K562 (cell line): ENCODE results near the gene PCNX3. TPM values are rescaled to one million over a fixed set of nuclear protein-coding genes. Genes with fewer than 3 reads are reported as not detected.

Source experiments
- BRF1 ChIP-seq: IDR thresholded peaks from 3 replicates; pipeline ENCODE4 v1.6.1; 2011; ENCODE audit warnings: borderline replicate concordance, mild to moderate bottlenecking; ENCODE audit not compliant: insufficient read length; ENCODE audit errors: extremely low read depth
- CBFA2T3 ChIP-seq: fragments of 450-650 bp; IDR thresholded peaks from 2 replicates; pipeline ENCODE4 v1.6.1; 2017
- CEBPB ChIP-seq: fragments of 450-650 bp; IDR thresholded peaks from 2 replicates; pipeline ENCODE4 v1.6.1; 2016; ENCODE audit warnings: missing genetic modification characterization, missing compliant biosample characterization
- ILK ChIP-seq: fragments of 450-650 bp; IDR thresholded peaks from 2 replicates; pipeline ENCODE4 v1.6.1; 2016; ENCODE audit warnings: missing genetic modification characterization, low read depth, mild to moderate bottlenecking, missing compliant biosample characterization, moderate library complexity, borderline replicate concordance
- MAZ ChIP-seq, 2 experiments: fragments of 450-650 bp in 1 of 2; sonication (generic) in 1 of 2; formaldehyde crosslinking; IDR thresholded peaks in 1 of 2; conservative IDR thresholded peaks in 1 of 2; 2 replicates each; pipeline versions ENCODE4 v1.4.0 to v1.5.0; 2020; ENCODE audit warnings: mild to moderate bottlenecking in 1 of 2, missing genetic modification reagents in 1 of 2
- MXD1 ChIP-seq: fragments of 250-450 bp; sonication (Bioruptor Pico); IDR thresholded peaks from 2 replicates; pipeline ENCODE4 v1.8.0; 2021; ENCODE audit warnings: borderline replicate concordance, mild to moderate bottlenecking, moderate library complexity; ENCODE audit not compliant: poor library complexity, severe bottlenecking
- NR1H2 ChIP-seq: sonication (generic); formaldehyde crosslinking; IDR thresholded peaks from 2 replicates; pipeline ENCODE4 v1.4.0; 2020; ENCODE audit warnings: mild to moderate bottlenecking, missing genetic modification reagents
- NUFIP1 ChIP-seq: fragments of 450-650 bp; IDR thresholded peaks from 2 replicates; pipeline ENCODE4 v1.6.1; 2018; ENCODE audit not compliant: partially characterized antibody
- SIN3B ChIP-seq: fragments of 450-650 bp; IDR thresholded peaks from 2 replicates; pipeline ENCODE4 v1.6.1; 2017; ENCODE audit warnings: low read depth, mild to moderate bottlenecking, moderate library complexity
- SMAD1 ChIP-seq: fragments of 150-350 bp; IDR thresholded peaks from 2 replicates; pipeline ENCODE4 v1.6.1; 2014; ENCODE audit warnings: low read length, low read depth; ENCODE audit not compliant: partially characterized antibody
- ZFP30 ChIP-seq: fragments of 250-450 bp; sonication (Bioruptor Pico); IDR thresholded peaks from 2 replicates; pipeline ENCODE4 v1.8.0; 2022; ENCODE audit warnings: moderate library complexity, mild to moderate bottlenecking, inconsistent platforms, borderline replicate concordance
- ZNF140 ChIP-seq: fragments of 250-450 bp; sonication (Bioruptor Pico); IDR thresholded peaks from 2 replicates; pipeline ENCODE4 v1.8.0; 2021; ENCODE audit warnings: moderate library complexity, mild to moderate bottlenecking, inconsistent platforms
- ZNF239 ChIP-seq: fragments of 250-450 bp; sonication (Bioruptor Pico); IDR thresholded peaks from 2 replicates; pipeline ENCODE4 v1.4.0; 2020; ENCODE audit warnings: mild to moderate bottlenecking
- polyA plus RNA-seq, 8 experiments: library from polyadenylated mRNA; depleted of rRNA in 4 of 8; stranded (reverse) in 5 of 8; unstranded in 3 of 8; fragments of >200 nt; fragmentation: Nextera tagmentation in 2 of 8; fragmentation: Illumina TruSeq in 1 of 8; extraction: Ambion mirVana in 2 of 8; extraction: Trizol in 1 of 8; gene quantifications; 2 replicates each; pipeline versions ENCODE4 v1.2.1 to v1.2.3, GENCODE V29; 2011 to 2014; ENCODE audit warnings: inconsistent platforms in 1 of 8, missing spikeins in 1 of 8
- total RNA-seq, 7 experiments: library from RNA; depleted of rRNA in 6 of 7; stranded (reverse); fragments of >200 nt in 6 of 7; fragmentation: Illumina TruSeq in 2 of 7; extraction: Trizol in 2 of 7; gene quantifications; 2 replicates each; pipeline versions ENCODE4 v1.2.1 to v1.2.3, GENCODE V29; 2011 to 2021; ENCODE audit warnings: low replicate concordance in 1 of 7
- TF ChIP-seq, protein P1 (sequence below), 2 experiments: fragments of 450-650 bp in 1 of 2; sonication (generic) in 1 of 2; formaldehyde crosslinking; conservative IDR thresholded peaks; 2 replicates each; pipeline versions ENCODE4 v1.4.0 to v1.8.1; 2020 to 2022; ENCODE audit warnings: mild to moderate bottlenecking in 1 of 2, missing genetic modification reagents in 1 of 2
- TF ChIP-seq, protein P2 (sequence below): IDR thresholded peaks from 3 replicates; pipeline ENCODE4 v1.6.1; 2011; ENCODE audit warnings: borderline replicate concordance, mild to moderate bottlenecking; ENCODE audit not compliant: insufficient read length, insufficient read depth

PCNX3 gene
- total and polyA plus RNA-seq, 9 of the 15 experiments (the other 6 are each of a cell fraction or from before 2014, with no cell fraction given), result 0.11 to 47.8 (median 12.8) TPM

- no peak for TF ChIP-seq BRF1
- TF ChIP-seq NR1H2 (CRISPR knock-in tag), result no peak
- no peak for TF ChIP-seq NUFIP1
- TF ChIP-seq ILK (tag), result no peak
- TF ChIP-seq MXD1 (CRISPR knock-in tag), result no peak
- TF ChIP-seq SIN3B, result no peak
- TF ChIP-seq CEBPB, result no peak
- peak in 1 of 2 experiments; percentile 49; a peak in 1 of 4 replicates for TF ChIP-seq MAZ (CRISPR knock-in tag; conservative IDR thresholded peaks at IDR 0.05 in 1 of 2, IDR thresholded peaks at IDR 0.05 in 1 of 2)
- TF ChIP-seq, protein P1, sequence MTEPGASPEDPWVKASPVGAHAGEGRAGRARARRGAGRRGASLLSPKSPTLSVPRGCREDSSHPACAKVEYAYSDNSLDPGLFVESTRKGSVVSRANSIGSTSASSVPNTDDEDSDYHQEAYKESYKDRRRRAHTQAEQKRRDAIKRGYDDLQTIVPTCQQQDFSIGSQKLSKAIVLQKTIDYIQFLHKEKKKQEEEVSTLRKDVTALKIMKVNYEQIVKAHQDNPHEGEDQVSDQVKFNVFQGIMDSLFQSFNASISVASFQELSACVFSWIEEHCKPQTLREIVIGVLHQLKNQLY (CRISPR knock-in tag; conservative IDR thresholded peaks at IDR 0.05), result no peak
- TF ChIP-seq CBFA2T3, result peak; percentile 24; the same call in 1 of the 2 replicates
- TF ChIP-seq, protein P2, sequence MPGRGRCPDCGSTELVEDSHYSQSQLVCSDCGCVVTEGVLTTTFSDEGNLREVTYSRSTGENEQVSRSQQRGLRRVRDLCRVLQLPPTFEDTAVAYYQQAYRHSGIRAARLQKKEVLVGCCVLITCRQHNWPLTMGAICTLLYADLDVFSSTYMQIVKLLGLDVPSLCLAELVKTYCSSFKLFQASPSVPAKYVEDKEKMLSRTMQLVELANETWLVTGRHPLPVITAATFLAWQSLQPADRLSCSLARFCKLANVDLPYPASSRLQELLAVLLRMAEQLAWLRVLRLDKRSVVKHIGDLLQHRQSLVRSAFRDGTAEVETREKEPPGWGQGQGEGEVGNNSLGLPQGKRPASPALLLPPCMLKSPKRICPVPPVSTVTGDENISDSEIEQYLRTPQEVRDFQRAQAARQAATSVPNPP, result no peak
- no peak for TF ChIP-seq ZFP30 (CRISPR knock-in tag)
- no peak for TF ChIP-seq ZNF140 (CRISPR knock-in tag)
- TF ChIP-seq SMAD1, result no peak
- no peak for TF ChIP-seq ZNF239 (CRISPR knock-in tag)
Measured at GRCh38 chr11:65651589-65652510, 36.3 kb downstream of the PCNX3 start (continued).
